GM10248 (cell line): ENCODE measurements around the gene CBX1.

Experiments
- CTCF ChIA-PET: fragments of 300-600 bp; sonication (Branson Sonifier 250); formaldehyde crosslinking; extraction: SDS; loops from one replicate; lab custom pipeline; 2021; ENCODE audit warnings: antibody characterized with exemption; lab: Yijun Ruan, JAX
- POLR2A ChIA-PET: fragments of 350-650 bp; sonication (Branson Sonifier 250); formaldehyde crosslinking; extraction: SDS; loops from one replicate; lab custom pipeline; 2020; ENCODE audit warnings: antibody characterized with exemption; lab: Yijun Ruan, JAX
- DNase-seq: peaks from one replicate; pipeline ENCODE4 v3.0.0; 2012; ENCODE audit errors: extremely low spot score
- TF ChIP-seq, protein P1 (sequence below): IDR thresholded peaks from 2 replicates; pipeline ENCODE4 v1.5.1; 2012; ENCODE audit warnings: mild to moderate bottlenecking, low read depth; ENCODE audit errors: extremely low read depth, missing control alignments, control extremely low read depth

CBX1 gene

DNA sequence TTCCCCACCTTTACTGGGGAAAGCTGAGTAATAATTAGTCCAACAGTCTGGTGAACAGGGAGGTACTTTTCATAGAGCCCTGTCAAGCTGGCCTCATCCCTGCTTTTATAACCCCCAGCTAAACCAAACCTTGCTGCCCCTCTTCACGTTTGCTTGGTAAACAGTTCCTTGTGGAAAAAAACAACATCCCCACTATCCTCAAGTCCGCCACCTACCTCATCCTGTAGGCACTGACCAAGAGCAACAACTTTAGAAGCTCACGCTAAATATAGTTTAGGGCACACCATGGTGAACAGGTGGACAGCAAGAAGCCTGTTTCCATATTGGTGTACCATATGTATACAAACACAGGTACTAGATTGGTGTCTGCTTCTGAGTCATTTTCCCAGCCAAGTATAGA, 36.6 kb downstream of the CBX1 start:
- ChIA-PET POLR2A (interaction anchor here (0.6 to 1.8 kb wide), 3 partner anchors 10 to 20 kb away, joined by 3 to 6 read pairs (median 3); partner anchors contain the start of gene NFE2L1), CTCF (interaction anchor here (1.3 to 17.2 kb wide), 7 partner anchors 9 to 43 kb away, joined by 4 to 214 read pairs (median 6); partner anchors contain the start of genes NFE2L1 and SNX11)
- TF ChIP-seq, protein P1, sequence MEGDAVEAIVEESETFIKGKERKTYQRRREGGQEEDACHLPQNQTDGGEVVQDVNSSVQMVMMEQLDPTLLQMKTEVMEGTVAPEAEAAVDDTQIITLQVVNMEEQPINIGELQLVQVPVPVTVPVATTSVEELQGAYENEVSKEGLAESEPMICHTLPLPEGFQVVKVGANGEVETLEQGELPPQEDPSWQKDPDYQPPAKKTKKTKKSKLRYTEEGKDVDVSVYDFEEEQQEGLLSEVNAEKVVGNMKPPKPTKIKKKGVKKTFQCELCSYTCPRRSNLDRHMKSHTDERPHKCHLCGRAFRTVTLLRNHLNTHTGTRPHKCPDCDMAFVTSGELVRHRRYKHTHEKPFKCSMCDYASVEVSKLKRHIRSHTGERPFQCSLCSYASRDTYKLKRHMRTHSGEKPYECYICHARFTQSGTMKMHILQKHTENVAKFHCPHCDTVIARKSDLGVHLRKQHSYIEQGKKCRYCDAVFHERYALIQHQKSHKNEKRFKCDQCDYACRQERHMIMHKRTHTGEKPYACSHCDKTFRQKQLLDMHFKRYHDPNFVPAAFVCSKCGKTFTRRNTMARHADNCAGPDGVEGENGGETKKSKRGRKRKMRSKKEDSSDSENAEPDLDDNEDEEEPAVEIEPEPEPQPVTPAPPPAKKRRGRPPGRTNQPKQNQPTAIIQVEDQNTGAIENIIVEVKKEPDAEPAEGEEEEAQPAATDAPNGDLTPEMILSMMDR: no peak
- DNase-seq: no peak

DNA sequence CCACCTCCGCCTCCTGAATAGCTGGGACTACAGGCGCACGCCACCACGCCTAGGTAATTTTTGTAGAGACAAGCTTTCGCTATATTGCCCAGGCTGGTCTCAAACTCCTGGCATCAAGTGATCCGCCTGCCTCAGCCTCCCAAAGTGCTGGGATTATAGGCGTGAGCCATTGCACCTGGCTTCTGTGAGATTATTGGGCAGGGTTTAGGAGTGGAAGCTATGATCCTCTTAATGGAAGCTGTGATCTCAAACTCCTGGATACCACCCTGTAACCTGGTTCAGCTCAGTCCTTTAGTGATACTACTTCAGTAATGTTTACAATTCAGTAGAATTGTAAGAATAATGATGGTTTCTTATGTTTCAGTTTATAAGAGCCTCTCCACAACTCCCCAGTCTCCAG, 39.0 kb downstream of the CBX1 start:
- DNase-seq: no peak
- TF ChIP-seq, protein P1: no peak
- ChIA-PET CTCF (interaction anchor here (1.5 to 17.2 kb wide), 5 partner anchors 13 to 44 kb away, joined by 3 to 214 read pairs (median 10); partner anchors contain the start of gene NFE2L1), POLR2A (interaction anchor here (0.6 to 1.0 kb wide), 2 partner anchors 8 to 20 kb away, joined by 4 to 5 read pairs; no protein-coding TSS in a partner anchor)

DNA sequence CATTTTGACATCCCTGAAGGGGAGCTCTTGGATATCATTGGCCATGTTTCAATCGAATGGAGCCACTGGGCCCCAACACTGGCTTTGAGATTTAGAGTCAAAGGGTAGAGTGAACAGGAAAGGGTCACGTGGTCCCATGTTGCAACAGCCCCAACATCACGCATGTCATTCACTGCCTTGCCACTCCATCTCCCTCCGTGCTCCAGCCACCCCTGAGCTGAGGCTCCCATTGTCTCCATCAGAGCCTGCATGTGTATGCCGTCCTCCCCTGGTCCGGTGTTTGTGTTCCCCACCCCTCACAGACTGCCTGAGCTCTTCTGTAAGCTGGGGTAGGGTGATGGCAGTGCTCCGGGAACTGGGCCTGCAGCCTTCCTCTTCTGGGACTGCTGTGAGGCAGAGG, 41.0 kb downstream of the CBX1 start:
- CTCF ChIA-PET: interaction anchor here (1.1 to 17.2 kb wide), 5 partner anchors 11 to 38 kb away, joined by 3 to 214 read pairs (median 10); partner anchors contain the start of gene NFE2L1
- DNase-seq: no peak
- POLR2A ChIA-PET: no interaction called here
- TF ChIP-seq, protein P1: no peak

DNA sequence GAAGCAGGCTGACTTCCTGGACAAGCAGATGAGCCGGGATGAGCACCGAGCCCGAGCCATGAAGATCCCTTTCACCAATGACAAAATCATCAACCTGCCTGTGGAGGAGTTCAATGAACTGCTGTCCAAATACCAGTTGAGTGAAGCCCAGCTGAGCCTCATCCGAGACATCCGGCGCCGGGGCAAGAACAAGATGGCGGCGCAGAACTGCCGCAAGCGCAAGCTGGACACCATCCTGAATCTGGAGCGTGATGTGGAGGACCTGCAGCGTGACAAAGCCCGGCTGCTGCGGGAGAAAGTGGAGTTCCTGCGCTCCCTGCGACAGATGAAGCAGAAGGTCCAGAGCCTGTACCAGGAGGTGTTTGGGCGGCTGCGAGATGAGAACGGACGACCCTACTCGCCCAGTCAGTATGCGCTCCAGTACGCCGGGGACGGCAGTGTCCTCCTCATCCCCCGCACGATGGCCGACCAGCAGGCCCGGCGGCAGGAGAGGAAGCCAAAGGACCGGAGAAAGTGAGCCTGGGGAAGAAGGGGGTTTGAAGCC, 42.1 kb downstream of the CBX1 start:
- ChIA-PET CTCF (interaction anchor here (1.0 to 17.2 kb wide), 6 partner anchors 9 to 41 kb away, joined by 3 to 214 read pairs (median 16); no protein-coding TSS in a partner anchor), POLR2A (interaction anchor here (0.7 to 2.3 kb wide), 2 partner anchors 10 to 380 kb away, joined by 5 to 18 read pairs; partner anchors contain the start of gene NFE2L1)
- no peak for DNase-seq
- TF ChIP-seq, protein P1: no peak

DNA sequence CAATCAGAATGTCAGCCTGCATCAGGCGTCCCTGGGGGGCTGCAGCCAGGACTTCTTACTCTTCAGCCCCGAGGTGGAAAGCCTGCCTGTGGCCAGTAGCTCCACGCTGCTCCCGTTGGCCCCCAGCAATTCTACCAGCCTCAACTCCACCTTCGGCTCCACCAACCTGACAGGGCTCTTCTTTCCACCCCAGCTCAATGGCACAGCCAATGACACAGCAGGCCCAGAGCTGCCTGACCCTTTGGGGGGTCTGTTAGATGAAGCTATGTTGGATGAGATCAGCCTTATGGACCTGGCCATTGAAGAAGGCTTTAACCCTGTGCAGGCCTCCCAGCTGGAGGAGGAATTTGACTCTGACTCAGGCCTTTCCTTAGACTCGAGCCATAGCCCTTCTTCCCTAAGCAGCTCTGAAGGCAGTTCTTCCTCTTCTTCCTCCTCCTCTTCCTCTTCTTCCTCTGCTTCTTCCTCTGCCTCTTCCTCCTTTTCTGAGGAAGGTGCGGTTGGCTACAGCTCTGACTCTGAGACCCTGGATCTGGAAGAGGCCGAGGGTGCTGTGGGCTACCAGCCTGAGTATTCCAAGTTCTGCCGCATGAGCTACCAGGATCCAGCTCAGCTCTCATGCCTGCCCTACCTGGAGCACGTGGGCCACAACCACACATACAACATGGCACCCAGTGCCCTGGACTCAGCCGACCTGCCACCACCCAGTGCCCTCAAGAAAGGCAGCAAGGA, 42.7 kb downstream of the CBX1 start:
- DNase-seq: no peak
- ChIA-PET POLR2A (interaction anchor here (2.3 kb wide), 1 partner anchor 9 kb away, joined by 18 read pairs; the partner anchor contains the start of gene NFE2L1), CTCF (interaction anchor here (0.9 to 17.2 kb wide), 10 partner anchors 9 to 112 kb away, joined by 3 to 214 read pairs (median 4); partner anchors contain the start of gene CBX1)
- TF ChIP-seq, protein P1: no peak

DNA sequence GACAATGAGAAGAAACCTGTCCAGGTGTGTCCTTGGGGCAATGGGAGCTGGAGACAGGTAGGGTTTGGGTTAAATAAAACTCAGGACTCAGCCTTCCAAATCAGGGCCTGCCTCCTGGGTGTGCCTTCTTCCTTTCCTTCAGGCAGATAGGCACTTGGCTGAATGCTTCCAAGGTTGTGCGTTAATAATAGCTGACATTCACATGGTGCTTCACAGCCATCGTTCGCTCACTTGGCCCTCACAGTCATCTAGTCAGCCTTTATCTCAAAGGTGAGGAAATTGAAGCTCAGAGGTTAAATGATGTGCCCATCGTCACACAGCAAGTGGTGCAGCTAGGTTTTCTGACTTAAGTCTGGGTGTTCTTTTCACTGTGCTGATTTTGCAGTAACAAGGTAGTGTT, 43.7 kb downstream of the CBX1 start:
- DNase-seq: no peak
- POLR2A ChIA-PET: interaction anchor here (2.3 kb wide), 1 partner anchor 9 kb away, joined by 18 read pairs; the partner anchor contains the start of gene NFE2L1
- CTCF ChIA-PET: interaction anchor here (0.9 to 17.2 kb wide), 9 partner anchors 9 to 111 kb away, joined by 3 to 214 read pairs (median 4); partner anchors contain the start of gene CBX1
- TF ChIP-seq, protein P1: no peak
